ENCODE results near the gene PROP1.
"Not testable (repeated sequence)": the region's sequence is repeated elsewhere in the genome, so short reads cannot be mapped to it uniquely, and the experiment has no call there.

The PROP1 gene

DNA sequence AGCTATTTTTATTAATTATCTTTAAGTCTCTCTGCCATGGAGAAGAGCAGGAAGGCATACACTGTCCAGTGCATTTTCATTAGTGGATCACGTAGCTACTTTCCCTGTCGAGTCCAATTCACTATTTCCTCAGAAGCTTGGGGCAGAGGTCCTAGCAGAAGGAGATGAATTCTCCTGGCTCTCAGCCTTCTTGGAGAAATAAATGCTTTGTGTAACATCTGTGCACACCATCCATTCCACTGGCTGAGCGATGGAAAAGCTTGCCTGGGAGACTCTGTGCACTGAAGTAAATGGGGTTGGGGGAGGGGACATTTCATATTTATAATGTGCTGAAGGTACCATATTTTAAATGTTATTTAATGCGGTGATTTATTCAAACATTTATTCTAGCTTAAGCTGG is 23.4 kb downstream of the PROP1 start:
- Mint-ChIP-seq H3K36me3 (ENCODE audit: low read depth) (peaks cover 22% of the 10 kb centered on the region), H3K9me3 (peaks cover 41% of the 10 kb centered on the region), H3K4me1 (peaks cover 4% of the 10 kb centered on the region), H3K4me3 (no peak overlapping the region), H3K27ac (no peak overlapping the region), H3K27me3 (ENCODE audit: low read depth, poor library complexity) (peaks cover 5% of the 10 kb centered on the region)
- DNase-seq = no peak
- TF ChIP-seq, protein P1, sequence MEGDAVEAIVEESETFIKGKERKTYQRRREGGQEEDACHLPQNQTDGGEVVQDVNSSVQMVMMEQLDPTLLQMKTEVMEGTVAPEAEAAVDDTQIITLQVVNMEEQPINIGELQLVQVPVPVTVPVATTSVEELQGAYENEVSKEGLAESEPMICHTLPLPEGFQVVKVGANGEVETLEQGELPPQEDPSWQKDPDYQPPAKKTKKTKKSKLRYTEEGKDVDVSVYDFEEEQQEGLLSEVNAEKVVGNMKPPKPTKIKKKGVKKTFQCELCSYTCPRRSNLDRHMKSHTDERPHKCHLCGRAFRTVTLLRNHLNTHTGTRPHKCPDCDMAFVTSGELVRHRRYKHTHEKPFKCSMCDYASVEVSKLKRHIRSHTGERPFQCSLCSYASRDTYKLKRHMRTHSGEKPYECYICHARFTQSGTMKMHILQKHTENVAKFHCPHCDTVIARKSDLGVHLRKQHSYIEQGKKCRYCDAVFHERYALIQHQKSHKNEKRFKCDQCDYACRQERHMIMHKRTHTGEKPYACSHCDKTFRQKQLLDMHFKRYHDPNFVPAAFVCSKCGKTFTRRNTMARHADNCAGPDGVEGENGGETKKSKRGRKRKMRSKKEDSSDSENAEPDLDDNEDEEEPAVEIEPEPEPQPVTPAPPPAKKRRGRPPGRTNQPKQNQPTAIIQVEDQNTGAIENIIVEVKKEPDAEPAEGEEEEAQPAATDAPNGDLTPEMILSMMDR (IDR thresholded peaks at IDR 0.05) = no peak

DNA sequence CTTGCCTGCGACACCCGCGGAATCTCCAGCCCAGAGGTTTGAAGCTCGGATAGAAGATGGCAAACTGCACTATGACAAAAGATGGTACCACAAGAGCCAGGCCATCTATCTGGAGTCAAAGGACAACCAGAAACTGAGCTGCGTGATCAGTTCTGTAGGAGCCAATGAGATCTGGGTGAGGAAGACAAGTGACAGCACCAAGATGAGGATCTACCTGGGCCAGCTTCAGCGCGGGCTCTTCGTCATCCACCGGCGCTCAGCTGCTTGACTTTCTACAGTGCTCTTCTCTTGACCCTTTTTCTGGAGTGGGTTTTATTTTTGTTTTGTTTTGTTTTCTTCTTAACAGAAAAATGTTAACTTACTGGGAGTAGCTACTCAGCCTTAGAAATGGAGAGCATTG is 24.0 kb downstream of the PROP1 start:
- not testable (repeated sequence) for DNase-seq; H3K4me1 Mint-ChIP-seq; H3K4me3 Mint-ChIP-seq; H3K27me3 Mint-ChIP-seq (ENCODE audit: low read depth, poor library complexity); H3K27ac Mint-ChIP-seq
- H3K9me3 Mint-ChIP-seq = peaks cover 41% of the 10 kb centered on the region
- peaks cover 22% of the 10 kb centered on the region for H3K36me3 Mint-ChIP-seq (ENCODE audit: low read depth)

DNA sequence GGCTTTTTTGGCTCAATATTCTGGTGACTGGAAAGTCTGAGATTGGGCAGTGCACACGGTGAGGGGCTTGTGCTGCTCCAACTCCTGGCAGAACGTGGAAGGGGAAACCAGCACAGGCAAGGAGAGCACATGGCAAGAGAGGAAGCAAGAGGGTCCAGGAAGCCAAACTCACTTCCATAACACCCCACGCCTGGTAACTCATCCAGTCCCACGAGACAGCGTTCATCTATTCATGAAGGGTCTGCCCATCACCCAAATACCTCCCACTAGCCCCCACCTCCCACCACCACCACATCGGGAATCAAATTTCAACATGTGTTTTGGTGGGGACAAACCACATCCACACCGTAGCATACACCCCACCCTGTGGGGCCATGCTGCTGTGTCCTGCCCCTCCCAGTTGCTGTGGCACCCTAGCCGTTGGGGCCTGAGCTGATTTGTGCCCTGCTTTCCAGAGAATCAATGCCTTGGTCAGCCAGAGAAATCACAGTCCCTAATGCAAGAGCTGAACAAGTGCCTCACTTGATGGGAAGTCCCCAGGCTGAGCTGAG is 27.3 kb downstream of the PROP1 start:
- H3K4me1 Mint-ChIP-seq = peaks cover 11% of the 10 kb centered on the region
- H3K36me3 Mint-ChIP-seq (ENCODE audit: low read depth) = peaks cover 16% of the 10 kb centered on the region
- no peak overlapping the region for H3K27ac Mint-ChIP-seq
- H3K4me3 Mint-ChIP-seq = no peak overlapping the region
- TF ChIP-seq, protein P1 (IDR thresholded peaks at IDR 0.05) = no peak
- peaks cover 22% of the 10 kb centered on the region for H3K9me3 Mint-ChIP-seq
- no peaks in the 10 kb centered on the region for H3K27me3 Mint-ChIP-seq (ENCODE audit: low read depth, poor library complexity)
- DNase-seq = no peak

DNA sequence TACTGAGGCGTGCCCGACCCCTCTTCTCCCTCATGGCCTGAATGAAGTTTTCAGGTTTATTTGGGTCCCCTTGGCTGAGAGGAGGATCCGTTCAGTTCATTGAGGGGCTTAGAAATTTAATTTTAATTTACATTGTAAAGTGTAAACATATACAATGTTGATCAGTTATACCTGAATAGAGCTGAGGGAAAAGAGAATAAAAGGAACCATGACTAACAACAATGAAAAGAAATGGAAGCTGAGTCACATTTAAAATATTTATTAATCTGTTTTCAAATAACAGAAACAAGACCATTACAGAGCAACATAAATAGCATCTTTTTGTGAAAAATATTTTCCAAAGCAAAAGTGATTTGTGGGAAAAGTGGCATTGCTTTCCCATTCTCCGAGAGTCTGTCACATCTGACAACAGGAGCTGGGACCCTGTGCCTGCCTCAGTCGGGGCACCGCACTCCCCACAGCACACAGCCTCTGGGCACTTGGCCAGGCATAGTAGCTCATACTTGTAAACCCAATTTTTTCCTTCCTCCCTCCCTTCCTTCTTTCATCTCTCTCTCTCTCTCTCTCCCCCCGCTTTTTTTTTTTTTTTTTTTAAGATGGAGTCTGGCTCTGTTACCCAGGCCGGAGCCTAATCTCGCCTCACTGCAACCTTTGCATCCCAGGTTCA is 28.7 kb downstream of the PROP1 start:
- TF ChIP-seq, protein P1 (IDR thresholded peaks at IDR 0.05) = no peak
- H3K27me3 Mint-ChIP-seq (ENCODE audit: low read depth, poor library complexity) = no peaks in the 10 kb centered on the region
- H3K4me1 Mint-ChIP-seq = peaks cover 11% of the 10 kb centered on the region
- peaks cover 25% of the 10 kb centered on the region for H3K36me3 Mint-ChIP-seq (ENCODE audit: low read depth)
- H3K27ac Mint-ChIP-seq = no peak overlapping the region
- no peak overlapping the region for H3K4me3 Mint-ChIP-seq
- DNase-seq = no peak
- H3K9me3 Mint-ChIP-seq = peaks cover 22% of the 10 kb centered on the region

DNA sequence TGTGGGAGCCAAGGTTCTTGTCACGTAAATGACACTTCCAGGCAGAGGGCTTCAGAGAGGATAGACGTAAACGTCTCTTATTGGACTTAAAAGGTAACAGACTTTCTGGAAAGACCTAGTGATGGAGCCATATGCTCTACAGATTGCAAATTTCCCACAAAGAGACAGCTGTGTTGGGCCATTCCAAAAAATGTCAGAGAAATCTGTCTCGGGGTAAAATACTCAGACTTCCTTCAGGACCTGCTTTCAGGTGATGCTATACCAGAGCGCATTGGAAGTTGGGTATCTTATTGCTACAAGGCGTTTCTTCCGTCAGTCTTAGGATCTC is 29.2 kb downstream of the PROP1 start:
- H3K27ac Mint-ChIP-seq = no peak overlapping the region
- peaks cover 22% of the 10 kb centered on the region for H3K9me3 Mint-ChIP-seq
- no peak for DNase-seq
- peaks cover 25% of the 10 kb centered on the region for H3K36me3 Mint-ChIP-seq (ENCODE audit: low read depth)
- no peak overlapping the region for H3K4me3 Mint-ChIP-seq
- TF ChIP-seq, protein P1 (IDR thresholded peaks at IDR 0.05) = no peak
- H3K27me3 Mint-ChIP-seq (ENCODE audit: low read depth, poor library complexity) = no peaks in the 10 kb centered on the region
- peaks cover 11% of the 10 kb centered on the region for H3K4me1 Mint-ChIP-seq

DNA sequence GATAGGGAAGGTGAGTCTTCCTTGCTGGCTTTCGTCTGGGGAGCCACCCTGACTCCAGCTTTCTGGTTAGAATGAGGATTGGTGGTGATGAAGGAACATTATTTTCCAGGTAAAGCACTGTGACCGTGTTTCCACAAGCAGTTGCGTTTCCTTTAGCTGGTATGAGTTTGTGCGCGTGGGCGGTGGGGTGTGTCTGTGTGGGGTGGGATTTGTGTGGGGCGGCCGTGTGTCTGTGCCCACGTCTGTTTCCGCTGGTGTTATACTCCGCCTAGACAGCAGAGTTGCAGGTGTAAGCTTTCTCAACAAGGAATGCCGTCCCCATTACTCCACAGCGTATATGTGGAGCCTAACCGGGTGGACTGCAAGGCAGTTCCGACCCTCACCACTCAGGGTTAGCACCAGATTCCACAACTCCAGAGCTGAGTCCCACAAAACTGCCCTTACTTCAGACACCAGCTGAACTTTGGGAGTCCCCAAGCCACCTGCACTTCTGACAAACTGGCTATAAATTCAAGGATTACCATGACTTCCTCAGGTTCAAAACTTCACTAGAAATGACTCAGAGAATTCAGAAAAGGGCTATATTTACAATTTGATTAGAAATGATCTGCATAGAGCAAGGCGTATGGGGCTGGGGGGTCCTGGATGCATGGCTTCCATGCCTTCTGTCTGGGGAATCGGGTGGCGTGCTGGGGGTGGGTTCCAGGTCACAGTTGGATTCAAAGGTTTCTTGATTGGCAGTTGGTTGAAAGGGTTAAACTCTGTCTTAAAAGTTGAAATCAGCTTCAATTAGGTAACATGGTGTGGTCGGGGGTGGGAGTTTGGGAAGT is 29.8 kb downstream of the PROP1 start:
- Mint-ChIP-seq H3K9me3 (peaks cover 21% of the 10 kb centered on the region), H3K27ac (peak overlapping the region; percentile 73), H3K4me3 (no peak overlapping the region), H3K27me3 (ENCODE audit: low read depth, poor library complexity) (no peaks in the 10 kb centered on the region), H3K4me1 (peaks cover 11% of the 10 kb centered on the region), H3K36me3 (ENCODE audit: low read depth) (peaks cover 25% of the 10 kb centered on the region)
- TF ChIP-seq, protein P1 (IDR thresholded peaks at IDR 0.05) = no peak
- no peak for DNase-seq

Data from nephron progenitor cell (in vitro differentiated cells).